Lung (tissue), 12 donors: Measurements from ENCODE around the gene TCF12. TPM values are rescaled to one million over a fixed set of nuclear protein-coding genes. Genes with fewer than 3 reads are reported as not detected.

ENCODE experiments used
- ATAC-seq: fragments of 200-7000 bp; cut with Tn5 transposase; one replicate; pipeline ENCODE4 v1.9.1; 2020; ENCODE audit warnings: moderate number of reproducible peaks; ENCODE audit not compliant: insufficient read depth, low FRiP score
- DNase-seq, 3 donors: peaks; one replicate each; pipeline ENCODE4 v3.0.0-alpha.2; 2013 to 2017
- H3K27ac ChIP-seq, 2 donors: one replicate each; pipeline ENCODE4 v1.5.1; 2013; ENCODE audit warnings: mild to moderate bottlenecking in 2 of 2, moderate library complexity in 2 of 2, control low read depth in 1 of 2, inconsistent platforms in 1 of 2, low read depth in 1 of 2, low read length in 1 of 2
- H3K27me3 ChIP-seq, 3 donors: one replicate each; pipeline ENCODE4 v1.5.1; 2013; ENCODE audit warnings: low read length in 2 of 3; ENCODE audit not compliant: control insufficient read depth in 3 of 3, insufficient read depth in 3 of 3
- H3K36me3 ChIP-seq, 4 donors: one replicate each; pipeline ENCODE4 v1.5.1; 2013; ENCODE audit warnings: low read length in 4 of 4, mild to moderate bottlenecking in 1 of 4, moderate library complexity in 1 of 4; ENCODE audit not compliant: control insufficient read depth in 4 of 4, insufficient read depth in 4 of 4
- H3K4me1 ChIP-seq, 5 donors: one replicate each; pipeline ENCODE4 v1.5.1; 2013; ENCODE audit warnings: low read length in 5 of 5, mild to moderate bottlenecking in 2 of 5, moderate library complexity in 1 of 5; ENCODE audit not compliant: control insufficient read depth in 5 of 5, insufficient read depth in 5 of 5
- H3K4me3 ChIP-seq: one replicate; pipeline ENCODE4 v1.5.1; 2013; ENCODE audit warnings: mild to moderate bottlenecking, control low read depth, moderate library complexity
- H3K9ac ChIP-seq, 2 donors: one replicate each; pipeline ENCODE4 v1.5.1; 2013; ENCODE audit warnings: low read length in 2 of 2, control low read depth in 1 of 2; ENCODE audit not compliant: insufficient read depth in 1 of 2
- H3K9me3 ChIP-seq, 4 donors: one replicate each; pipeline ENCODE4 v1.5.1; 2013; ENCODE audit warnings: low read length in 3 of 4, mild to moderate bottlenecking in 1 of 4, moderate library complexity in 1 of 4; ENCODE audit not compliant: control insufficient read depth in 4 of 4, insufficient read depth in 3 of 4
- CTCF ChIP-seq: IDR thresholded peaks from 2 replicates; pipeline ENCODE4 v1.5.1; 2012; ENCODE audit warnings: mild to moderate bottlenecking; ENCODE audit errors: control extremely low read depth, extremely low read depth
- WGBS, 2 donors: extraction: QIAGEN DNeasy Blood & Tissue Kit; methylation state at CpG; one replicate each; pipeline ENCODE4 v1.1.7; 2013; 5-methylcytosine and 5-hydroxymethylcytosine counted together
- polyA plus RNA-seq, 2 donors: library from polyadenylated mRNA; stranded (reverse); fragments of 200-250 nt; gene quantifications; one replicate each; pipeline ENCODE4 v1.2.1, GENCODE V29; 2013
- total RNA-seq, 2 donors: library from RNA; depleted of rRNA in 1 of 2; stranded (reverse); fragments of >200 nt in 1 of 2; gene quantifications; one replicate each; pipeline ENCODE4 v1.2.1, GENCODE V29; 2014 to 2021
- donor health status: control.
- donor health status: control.
- donor health status: Bipolar disorder and iron deficiency.
- donor health status: healthy.
- donor health status: DM: yes; HTN: yes; CAD: no.

TCF12 gene
- total and polyA plus RNA-seq, 4 donors = 9.6 to 314 (median 56.3) TPM

GRCh38 chr15:56972016-56972415 lies 53.6 kb downstream of the TCF12 start:
- Histone ChIP-seq H3K9ac (no peak overlapping the region), H3K27ac (no peak overlapping the region), H3K9me3 (no peaks in the 10 kb centered on the region), H3K4me3 (no peak overlapping the region), H3K27me3 (no peaks in the 10 kb centered on the region), H3K36me3 (no peaks in the 10 kb centered on the region), H3K4me1 (peaks cover 0 to 13% (median 6%) of the 10 kb centered on the region in 5 donors)
- ATAC-seq (no peak), DNase-seq (no peak)
- 63 to 65% methylated on average over 3 of the region's 3 CpGs for WGBS, 2 donors
- TF ChIP-seq CTCF = no peak

- Histone ChIP-seq H3K27ac (no peak overlapping the region), H3K9me3 (no peaks in the 10 kb centered on the region), H3K36me3 (no peaks in the 10 kb centered on the region), H3K4me3 (no peak overlapping the region), H3K4me1 (peaks cover 0 to 13% (median 6%) of the 10 kb centered on the region in 5 donors), H3K27me3 (no peaks in the 10 kb centered on the region), H3K9ac (no peak overlapping the region)
- no peak for ATAC-seq
- WGBS, 2 donors = 68 to 82% methylated on average over 1 of the region's 1 CpG
- DNase-seq = no peak
- no peak for TF ChIP-seq CTCF
These were observed 54.0 kb downstream of the TCF12 start for GRCh38 chr15:56972426-56972825.

GRCh38 chr15:56973463-56973862 lies 55.0 kb downstream of the TCF12 start:
- Histone ChIP-seq H3K36me3 (no peaks in the 10 kb centered on the region), H3K4me3 (no peak overlapping the region), H3K27me3 (no peaks in the 10 kb centered on the region), H3K9ac (no peak overlapping the region), H3K4me1 (peaks cover 0 to 14% (median 6%) of the 10 kb centered on the region in 5 donors), H3K9me3 (no peaks in the 10 kb centered on the region), H3K27ac (no peak overlapping the region)
- DNase-seq (no peak), ATAC-seq (no peak)
- TF ChIP-seq CTCF = no peak
- 42 to 66% methylated on average over 1 of the region's 1 CpG for WGBS, 2 donors

DNA sequence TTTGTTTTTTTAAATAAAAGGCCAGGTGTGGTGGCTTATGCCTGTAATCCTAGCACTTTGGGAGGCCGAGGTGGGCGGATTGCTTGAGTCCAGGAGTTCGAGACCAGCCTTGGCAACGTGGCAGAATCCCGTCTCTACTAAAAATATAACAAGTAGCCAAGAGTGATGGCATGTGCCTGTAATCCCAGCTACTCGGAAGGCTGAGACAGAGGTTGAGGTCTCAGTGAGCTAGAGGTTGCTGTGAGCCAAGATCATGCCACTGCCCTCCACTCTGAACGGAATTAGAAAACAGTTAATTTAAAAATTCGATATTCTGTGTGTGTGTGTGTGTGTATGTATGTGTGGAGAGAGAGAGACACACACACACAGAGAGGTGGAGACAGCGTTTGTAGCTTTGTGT lies 58.8 kb downstream of the TCF12 start:
- no peak for TF ChIP-seq CTCF
- no peak overlapping the region for H3K27ac ChIP-seq
- ATAC-seq = no peak

More for the DNA sequence above, 58.8 kb downstream of the TCF12 start:
- Histone ChIP-seq H3K4me1 (peaks cover 0 to 22% (median 1%) of the 10 kb centered on the region in 5 donors), H3K9ac (no peak overlapping the region), H3K36me3 (peaks cover 0 to 3% (median 0%) of the 10 kb centered on the region in 4 donors), H3K4me3 (no peak overlapping the region), H3K9me3 (no peaks in the 10 kb centered on the region), H3K27me3 (no peaks in the 10 kb centered on the region)
- 92 to 94% methylated on average over 9 of the region's 9 CpGs for WGBS, 2 donors
- DNase-seq = no peak
